ENCODE data around the gene DNAJC15.
"Not testable (repeated sequence)": the region's sequence is repeated elsewhere in the genome, so short reads cannot be mapped to it uniquely, and the experiment has no call there.

Gene DNAJC15

GRCh38 chr13:42991233-42991897 is 32.0 kb upstream of the DNAJC15 start:
- peaks cover 17% of the 10 kb centered on the region for H3K4me1 ChIP-seq (ENCODE audit: insufficient read depth, low read length)
- not testable (repeated sequence) for H3K9me3 ChIP-seq (ENCODE audit: low read length); H3K36me3 ChIP-seq (ENCODE audit: insufficient read depth, low read length); H3K27me3 ChIP-seq (ENCODE audit: control insufficient read depth in 1 of 2, insufficient read depth in 2 of 2, low read length in 2 of 2)
- H3K9ac ChIP-seq (ENCODE audit: low read length): peak overlapping the region; percentile 41
- H3K4me3 ChIP-seq (ENCODE audit: low read depth in 1 of 2, low read length in 2 of 2): peak overlapping the region; percentile 71 to 72
- peak overlapping the region; percentile 57 for H3K27ac ChIP-seq (ENCODE audit: low read depth, low read length)

GRCh38 chr13:42991898-42992763 is 31.3 kb upstream of the DNAJC15 start, which contains the start of gene EPSTI1:
EPSTI1 (minus strand) TSS chr13:42992241; CDS start chr13:42992165, 76 bp downstream.
- Histone ChIP-seq H3K4me1 (ENCODE audit: insufficient read depth, low read length) (peaks cover 17% of the 10 kb centered on the region), H3K4me3 (ENCODE audit: low read depth in 1 of 2, low read length in 2 of 2) (peak within 1 kb of the TSS; percentile 71 to 72), H3K9ac (ENCODE audit: low read length) (peak within 1 kb of the TSS; percentile 41), H3K9me3 (ENCODE audit: low read length) (no peaks in the 10 kb centered on the region), H3K36me3 (ENCODE audit: insufficient read depth, low read length) (no peaks in the 10 kb centered on the region), H3K27me3 (ENCODE audit: control insufficient read depth in 1 of 2, insufficient read depth in 2 of 2, low read length in 2 of 2) (no peaks in the 10 kb centered on the region), H3K27ac (ENCODE audit: low read depth, low read length) (peak within 1 kb of the TSS; percentile 57)

GRCh38 chr13:42992764-42993122 is 30.6 kb upstream of the DNAJC15 start:
- Histone ChIP-seq H3K4me3 (ENCODE audit: low read depth in 1 of 2, low read length in 2 of 2) (peak overlapping the region in 1 of 2 donors; percentile 72), H3K4me1 (ENCODE audit: insufficient read depth, low read length) (peaks cover 17% of the 10 kb centered on the region), H3K27ac (ENCODE audit: low read depth, low read length) (peak overlapping the region; percentile 36), H3K27me3 (ENCODE audit: control insufficient read depth in 1 of 2, insufficient read depth in 2 of 2, low read length in 2 of 2) (no peaks in the 10 kb centered on the region), H3K9me3 (ENCODE audit: low read length) (no peaks in the 10 kb centered on the region), H3K9ac (ENCODE audit: low read length) (no peak overlapping the region), H3K36me3 (ENCODE audit: insufficient read depth, low read length) (no peaks in the 10 kb centered on the region)

- H3K9me3 ChIP-seq (ENCODE audit: low read length): no peaks in the 10 kb centered on the region
- H3K27me3 ChIP-seq (ENCODE audit: control insufficient read depth in 1 of 2, insufficient read depth in 2 of 2, low read length in 2 of 2): no peaks in the 10 kb centered on the region
- H3K27ac ChIP-seq (ENCODE audit: low read depth, low read length): no peak overlapping the region
- H3K36me3 ChIP-seq (ENCODE audit: insufficient read depth, low read length): no peaks in the 10 kb centered on the region
- H3K4me1 ChIP-seq (ENCODE audit: insufficient read depth, low read length): peaks cover 17% of the 10 kb centered on the region
- H3K9ac ChIP-seq (ENCODE audit: low read length): no peak overlapping the region
- H3K4me3 ChIP-seq (ENCODE audit: low read depth in 1 of 2, low read length in 2 of 2): no peak overlapping the region
Observed at GRCh38 chr13:42994878-42995277, 28.5 kb upstream of the DNAJC15 start.

- Histone ChIP-seq H3K9me3 (ENCODE audit: low read length) (no peaks in the 10 kb centered on the region), H3K36me3 (ENCODE audit: insufficient read depth, low read length) (no peaks in the 10 kb centered on the region), H3K27me3 (ENCODE audit: control insufficient read depth in 1 of 2, insufficient read depth in 2 of 2, low read length in 2 of 2) (no peaks in the 10 kb centered on the region), H3K9ac (ENCODE audit: low read length) (no peak overlapping the region), H3K27ac (ENCODE audit: low read depth, low read length) (no peak overlapping the region), H3K4me3 (ENCODE audit: low read depth in 1 of 2, low read length in 2 of 2) (no peak overlapping the region), H3K4me1 (ENCODE audit: insufficient read depth, low read length) (peaks cover under 1% of the 10 kb centered on the region)
Observed at GRCh38 chr13:42996584-42996983, 26.8 kb upstream of the DNAJC15 start.

GRCh38 chr13:42997381-42997780 is 26.0 kb upstream of the DNAJC15 start:
- Histone ChIP-seq H3K4me1 (ENCODE audit: insufficient read depth, low read length) (no peaks in the 10 kb centered on the region), H3K36me3 (ENCODE audit: insufficient read depth, low read length) (no peaks in the 10 kb centered on the region), H3K9me3 (ENCODE audit: low read length) (no peaks in the 10 kb centered on the region), H3K4me3 (ENCODE audit: low read depth in 1 of 2, low read length in 2 of 2) (no peak overlapping the region), H3K27me3 (ENCODE audit: control insufficient read depth in 1 of 2, insufficient read depth in 2 of 2, low read length in 2 of 2) (no peaks in the 10 kb centered on the region), H3K27ac (ENCODE audit: low read depth, low read length) (no peak overlapping the region), H3K9ac (ENCODE audit: low read length) (no peak overlapping the region)

- H3K27ac ChIP-seq (ENCODE audit: low read depth, low read length): no peak overlapping the region
- no peak overlapping the region for H3K4me3 ChIP-seq (ENCODE audit: low read depth in 1 of 2, low read length in 2 of 2)
- no peaks in the 10 kb centered on the region for H3K4me1 ChIP-seq (ENCODE audit: insufficient read depth, low read length)
- no peaks in the 10 kb centered on the region for H3K36me3 ChIP-seq (ENCODE audit: insufficient read depth, low read length)
- H3K9me3 ChIP-seq (ENCODE audit: low read length): no peaks in the 10 kb centered on the region
- no peaks in the 10 kb centered on the region for H3K27me3 ChIP-seq (ENCODE audit: control insufficient read depth in 1 of 2, insufficient read depth in 2 of 2, low read length in 2 of 2)
- no peak overlapping the region for H3K9ac ChIP-seq (ENCODE audit: low read length)
Observed at GRCh38 chr13:42999491-42999890, 23.9 kb upstream of the DNAJC15 start.

- H3K9me3 ChIP-seq (ENCODE audit: low read length): no peaks in the 10 kb centered on the region
- H3K27ac ChIP-seq (ENCODE audit: low read depth, low read length): no peak overlapping the region
- no peak overlapping the region for H3K9ac ChIP-seq (ENCODE audit: low read length)
- H3K4me3 ChIP-seq (ENCODE audit: low read depth in 1 of 2, low read length in 2 of 2): no peak overlapping the region
- no peaks in the 10 kb centered on the region for H3K36me3 ChIP-seq (ENCODE audit: insufficient read depth, low read length)
- H3K4me1 ChIP-seq (ENCODE audit: insufficient read depth, low read length): no peaks in the 10 kb centered on the region
- H3K27me3 ChIP-seq (ENCODE audit: control insufficient read depth in 1 of 2, insufficient read depth in 2 of 2, low read length in 2 of 2): no peaks in the 10 kb centered on the region
Observed at GRCh38 chr13:43000676-43001075, 22.7 kb upstream of the DNAJC15 start.

- no peaks in the 10 kb centered on the region for H3K4me1 ChIP-seq (ENCODE audit: insufficient read depth, low read length)
- H3K9ac ChIP-seq (ENCODE audit: low read length): no peak overlapping the region
- H3K4me3 ChIP-seq (ENCODE audit: low read depth in 1 of 2, low read length in 2 of 2): no peak overlapping the region
- no peaks in the 10 kb centered on the region for H3K27me3 ChIP-seq (ENCODE audit: control insufficient read depth in 1 of 2, insufficient read depth in 2 of 2, low read length in 2 of 2)
- H3K9me3 ChIP-seq (ENCODE audit: low read length): no peaks in the 10 kb centered on the region
- no peak overlapping the region for H3K27ac ChIP-seq (ENCODE audit: low read depth, low read length)
- H3K36me3 ChIP-seq (ENCODE audit: insufficient read depth, low read length): no peaks in the 10 kb centered on the region
Observed at GRCh38 chr13:43002021-43002420, 21.4 kb upstream of the DNAJC15 start.

GRCh38 chr13:43003010-43003409 is 20.4 kb upstream of the DNAJC15 start:
- Histone ChIP-seq H3K9me3 (ENCODE audit: low read length) (no peaks in the 10 kb centered on the region), H3K27ac (ENCODE audit: low read depth, low read length) (no peak overlapping the region), H3K4me1 (ENCODE audit: insufficient read depth, low read length) (no peaks in the 10 kb centered on the region), H3K9ac (ENCODE audit: low read length) (no peak overlapping the region), H3K36me3 (ENCODE audit: insufficient read depth, low read length) (no peaks in the 10 kb centered on the region), H3K4me3 (ENCODE audit: low read depth in 1 of 2, low read length in 2 of 2) (no peak overlapping the region), H3K27me3 (ENCODE audit: control insufficient read depth in 1 of 2, insufficient read depth in 2 of 2, low read length in 2 of 2) (no peaks in the 10 kb centered on the region)

- Histone ChIP-seq H3K4me1 (ENCODE audit: insufficient read depth, low read length) (no peaks in the 10 kb centered on the region), H3K9me3 (ENCODE audit: low read length) (no peaks in the 10 kb centered on the region), H3K4me3 (ENCODE audit: low read depth in 1 of 2, low read length in 2 of 2) (no peak overlapping the region), H3K36me3 (ENCODE audit: insufficient read depth, low read length) (no peaks in the 10 kb centered on the region), H3K9ac (ENCODE audit: low read length) (no peak overlapping the region), H3K27ac (ENCODE audit: low read depth, low read length) (no peak overlapping the region), H3K27me3 (ENCODE audit: control insufficient read depth in 1 of 2, insufficient read depth in 2 of 2, low read length in 2 of 2) (no peaks in the 10 kb centered on the region)
Observed at GRCh38 chr13:43003729-43004128, 19.7 kb upstream of the DNAJC15 start.
